HUES6 (cell line): ENCODE results near the gene INPP5D.

Experiments
- H3K27ac ChIP-seq: 2 replicates; pipeline ENCODE4 v1.7.0; 2013; ENCODE audit warnings: low read depth, mild to moderate bottlenecking, low read length, inconsistent platforms
- H3K27me3 ChIP-seq: 2 replicates; pipeline ENCODE4 v1.6.1; 2013; ENCODE audit warnings: low read length; ENCODE audit not compliant: control insufficient read depth, insufficient read depth
- H3K36me3 ChIP-seq: 2 replicates; pipeline ENCODE4 v1.6.1; 2013; ENCODE audit warnings: low read length; ENCODE audit not compliant: control insufficient read depth, insufficient read depth
- H3K4me1 ChIP-seq: 2 replicates; pipeline ENCODE4 v1.6.1; 2013; ENCODE audit warnings: low read length; ENCODE audit not compliant: control insufficient read depth, insufficient read depth
- H3K4me3 ChIP-seq: 2 replicates; pipeline ENCODE4 v1.5.1; 2013; ENCODE audit warnings: low read depth, low read length
- H3K9ac ChIP-seq: one replicate; pipeline ENCODE4 v1.6.1; 2013; ENCODE audit warnings: mild to moderate bottlenecking, low read length
- H3K9me3 ChIP-seq: 2 replicates; pipeline ENCODE4 v1.6.1; 2013; ENCODE audit warnings: low read depth, low read length; ENCODE audit not compliant: control insufficient read depth, insufficient read depth

Gene INPP5D

GRCh38 chr2:233213011-233213410 lies 152.9 kb downstream of the INPP5D start:
- Histone ChIP-seq H3K9ac (no peak overlapping the region), H3K36me3 (no peaks in the 10 kb centered on the region), H3K27ac (no peak overlapping the region), H3K4me3 (no peak overlapping the region), H3K27me3 (no peaks in the 10 kb centered on the region), H3K4me1 (peaks cover 32% of the 10 kb centered on the region), H3K9me3 (no peaks in the 10 kb centered on the region)

- H3K27me3 ChIP-seq: no peaks in the 10 kb centered on the region
Measured at GRCh38 chr2:233213975-233214374, 153.8 kb downstream of the INPP5D start.

GRCh38 chr2:233217892-233218377 lies 157.8 kb downstream of the INPP5D start:
- Histone ChIP-seq H3K9me3 (no peaks in the 10 kb centered on the region), H3K36me3 (no peaks in the 10 kb centered on the region)

More at GRCh38 chr2:233213975-233214374, 153.8 kb downstream of the INPP5D start:
- Histone ChIP-seq H3K36me3 (no peaks in the 10 kb centered on the region), H3K4me3 (no peak overlapping the region), H3K9me3 (no peaks in the 10 kb centered on the region), H3K9ac (no peak overlapping the region), H3K27ac (no peak overlapping the region), H3K4me1 (peaks cover 22% of the 10 kb centered on the region)

DNA sequence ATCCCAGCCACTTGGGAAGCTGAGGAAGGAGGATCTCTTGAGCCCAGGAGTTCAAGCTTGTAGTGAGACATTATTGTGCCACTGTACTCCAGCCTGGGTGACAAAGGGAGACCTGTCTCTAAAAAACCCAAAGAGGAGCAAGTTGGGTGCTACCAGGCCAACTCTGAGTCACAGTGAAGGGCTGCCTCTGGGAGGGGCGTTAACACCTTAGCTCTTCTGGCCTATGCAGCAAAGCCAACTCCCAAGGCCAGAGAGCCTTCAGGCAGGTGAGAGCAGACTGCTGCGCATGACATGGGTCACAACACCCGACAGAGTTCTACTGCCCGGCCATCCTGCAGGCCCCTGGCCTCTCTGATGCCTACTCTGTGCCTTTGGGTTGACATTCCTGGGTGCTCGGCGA lies 158.7 kb downstream of the INPP5D start:
- no peak overlapping the region for H3K9ac ChIP-seq

More at GRCh38 chr2:233217892-233218377, 157.8 kb downstream of the INPP5D start:
- Histone ChIP-seq H3K27ac (no peak overlapping the region), H3K4me3 (no peak overlapping the region), H3K27me3 (no peaks in the 10 kb centered on the region), H3K9ac (no peak overlapping the region), H3K4me1 (peaks cover 3% of the 10 kb centered on the region; the same call in 1 of the 2 replicates)

GRCh38 chr2:233219848-233220247 lies 159.7 kb downstream of the INPP5D start:
- Histone ChIP-seq H3K9ac (no peak overlapping the region), H3K36me3 (no peaks in the 10 kb centered on the region), H3K27ac (no peak overlapping the region), H3K9me3 (no peaks in the 10 kb centered on the region), H3K4me1 (peaks cover 3% of the 10 kb centered on the region; the same call in 1 of the 2 replicates), H3K4me3 (no peak overlapping the region), H3K27me3 (no peaks in the 10 kb centered on the region)

More for the DNA sequence above, 158.7 kb downstream of the INPP5D start:
- peaks cover 3% of the 10 kb centered on the region; the same call in 1 of the 2 replicates for H3K4me1 ChIP-seq
- H3K36me3 ChIP-seq: no peaks in the 10 kb centered on the region
- H3K9me3 ChIP-seq: no peaks in the 10 kb centered on the region
- H3K27ac ChIP-seq: no peak overlapping the region
- H3K27me3 ChIP-seq: no peaks in the 10 kb centered on the region
- H3K4me3 ChIP-seq: no peak overlapping the region

DNA sequence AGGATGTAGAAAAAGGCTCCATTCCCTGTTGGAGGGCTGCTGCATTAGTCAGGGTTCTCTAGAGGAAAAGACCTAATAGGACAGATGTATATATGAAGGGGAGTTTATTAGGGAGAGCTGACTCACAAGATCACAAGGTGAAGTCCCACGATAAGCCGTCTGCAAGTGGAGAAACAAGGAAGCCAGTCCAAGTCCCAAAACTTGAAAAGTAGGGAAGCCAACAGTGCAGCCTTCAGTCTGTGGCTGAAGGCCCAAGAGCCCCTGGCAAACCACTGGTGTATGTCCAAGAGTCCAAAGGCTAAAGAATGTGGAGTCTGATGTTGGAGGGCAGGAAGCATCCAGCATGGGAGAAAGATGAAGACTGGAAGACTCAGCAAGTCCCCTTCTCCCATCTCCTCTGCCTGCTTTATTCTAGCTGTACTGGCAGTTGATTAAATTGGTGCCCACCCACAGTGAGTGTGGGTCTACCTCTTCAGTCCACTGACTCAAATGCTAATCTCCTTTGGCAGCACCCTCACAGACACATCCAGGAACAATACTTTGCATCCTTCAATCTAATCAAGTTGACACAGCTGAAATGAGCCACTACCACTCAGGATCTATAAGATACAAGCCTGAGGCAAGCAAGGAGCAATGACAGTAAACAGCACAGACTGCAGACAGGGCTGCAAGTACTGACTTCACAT lies 161.4 kb downstream of the INPP5D start:
- Histone ChIP-seq H3K27ac (no peak overlapping the region), H3K4me3 (no peak overlapping the region), H3K9me3 (no peaks in the 10 kb centered on the region), H3K9ac (no peak overlapping the region), H3K27me3 (no peaks in the 10 kb centered on the region), H3K36me3 (no peaks in the 10 kb centered on the region), H3K4me1 (peaks cover 3% of the 10 kb centered on the region; the same call in 1 of the 2 replicates)

- H3K4me3 ChIP-seq: no peak overlapping the region
- H3K9ac ChIP-seq: no peak overlapping the region
- peaks cover 4% of the 10 kb centered on the region; the same call in 1 of the 2 replicates for H3K4me1 ChIP-seq
- no peaks in the 10 kb centered on the region for H3K36me3 ChIP-seq
- no peaks in the 10 kb centered on the region for H3K27me3 ChIP-seq
- H3K27ac ChIP-seq: no peak overlapping the region
- H3K9me3 ChIP-seq: no peaks in the 10 kb centered on the region
Measured at GRCh38 chr2:233223059-233223894, 163.1 kb downstream of the INPP5D start.

- Histone ChIP-seq H3K27ac (no peak overlapping the region), H3K9ac (no peak overlapping the region), H3K36me3 (no peaks in the 10 kb centered on the region)
Measured at GRCh38 chr2:233225230-233226068, 165.3 kb downstream of the INPP5D start.

DNA sequence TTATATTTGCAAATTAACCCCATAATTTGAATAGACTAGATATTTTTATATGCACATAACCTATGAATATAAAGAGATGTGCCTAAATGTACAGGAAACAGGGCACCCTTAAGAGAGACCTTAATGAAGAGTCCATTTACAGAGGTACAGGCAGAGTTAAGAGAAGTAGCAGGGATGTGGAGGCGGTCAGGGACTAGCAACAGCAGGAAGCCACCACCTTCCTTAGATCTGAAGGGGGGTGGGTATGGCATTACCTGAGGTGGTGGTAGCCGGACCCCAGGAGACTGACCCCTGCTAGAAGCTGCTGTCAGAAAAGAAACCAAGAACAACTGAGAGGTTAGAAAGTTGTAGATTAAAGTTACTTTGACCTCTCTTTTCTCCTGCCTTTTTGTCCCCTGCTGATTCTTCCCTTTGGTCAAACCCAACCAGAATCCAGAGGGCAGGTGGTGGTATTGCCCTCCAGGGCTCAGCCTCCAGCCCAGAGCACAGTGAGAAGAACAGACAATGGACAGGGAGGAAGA lies 166.4 kb downstream of the INPP5D start:
- Histone ChIP-seq H3K36me3 (no peaks in the 10 kb centered on the region), H3K4me3 (no peak overlapping the region), H3K9me3 (no peaks in the 10 kb centered on the region), H3K9ac (no peak overlapping the region), H3K27ac (no peak overlapping the region), H3K4me1 (peaks cover 4% of the 10 kb centered on the region; the same call in 1 of the 2 replicates), H3K27me3 (no peaks in the 10 kb centered on the region)

More at GRCh38 chr2:233225230-233226068, 165.3 kb downstream of the INPP5D start:
- Histone ChIP-seq H3K27me3 (no peaks in the 10 kb centered on the region), H3K9me3 (no peaks in the 10 kb centered on the region), H3K4me3 (no peak overlapping the region), H3K4me1 (peaks cover 4% of the 10 kb centered on the region; the same call in 1 of the 2 replicates)

GRCh38 chr2:233227346-233227978 lies 167.3 kb downstream of the INPP5D start:
- no peak overlapping the region for H3K4me3 ChIP-seq
- no peak overlapping the region for H3K27ac ChIP-seq
- no peaks in the 10 kb centered on the region for H3K9me3 ChIP-seq
- H3K4me1 ChIP-seq: peaks cover 4% of the 10 kb centered on the region; the same call in 1 of the 2 replicates
- H3K36me3 ChIP-seq: no peaks in the 10 kb centered on the region
- no peak overlapping the region for H3K9ac ChIP-seq
- no peaks in the 10 kb centered on the region for H3K27me3 ChIP-seq
